ENCODE data around the gene PILRB.
"Not testable (repeated sequence)": the region's sequence is repeated elsewhere in the genome, so short reads cannot be mapped to it uniquely, and the experiment has no call there.

The PILRB gene

DNA sequence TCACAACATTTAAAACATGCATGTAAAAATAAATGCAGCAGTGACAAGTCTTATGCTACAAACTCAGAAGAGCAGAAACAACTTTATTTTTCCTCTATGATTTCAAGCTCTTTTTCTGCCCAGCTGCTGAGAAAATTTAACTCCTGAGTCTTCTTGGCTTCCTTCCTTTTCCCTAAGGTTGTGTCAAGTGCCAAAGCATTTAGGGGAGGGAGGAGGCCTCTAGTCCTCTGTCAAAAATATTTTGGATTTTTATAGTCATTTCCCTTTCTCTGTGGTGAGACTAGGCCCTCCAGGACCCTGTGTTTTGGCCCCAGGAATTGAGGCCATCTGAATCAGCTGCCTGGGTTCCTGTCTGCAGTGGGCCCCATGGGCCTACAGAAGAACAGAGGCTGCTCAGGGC is 11.0 kb upstream of the PILRB start:
- Histone ChIP-seq H3K4me3 (no peak overlapping the region), H3K27me3 (ENCODE audit: low read depth) (no peaks in the 10 kb centered on the region), H3K4me1 (no peaks in the 10 kb centered on the region), H3K9me3 (no peaks in the 10 kb centered on the region), H3K36me3 (replicated peaks) (peaks cover 74% of the 10 kb centered on the region)
- in situ Hi-C loops (cut with MboI; ENCODE audit: low sequenced_read_pairs) = loop anchor here (10.0 kb wide), 1 partner anchor 212 kb away; no protein-coding TSS in a partner anchor
- no peak for DNase-seq (ENCODE audit: low spot score in 2 of 2)

DNA sequence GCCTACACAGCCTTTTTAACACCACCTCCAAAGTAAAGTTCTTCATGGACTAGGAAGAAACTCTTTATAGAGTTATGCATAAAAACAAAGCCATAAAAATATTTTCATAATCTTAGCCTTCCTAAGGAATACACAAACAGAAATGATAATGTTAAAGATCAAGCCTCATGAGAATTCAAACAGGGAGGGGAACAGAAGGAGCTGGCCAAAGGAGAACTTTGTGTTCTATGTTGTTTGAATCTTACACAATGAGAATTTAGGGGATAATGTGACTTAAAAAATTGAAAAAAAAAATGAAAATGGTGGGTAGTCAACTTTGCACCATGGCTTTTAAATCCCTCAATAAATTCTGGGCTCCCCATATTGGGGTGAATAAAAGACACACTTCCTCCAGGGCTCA is 9.1 kb upstream of the PILRB start:
- H3K4me1 ChIP-seq = no peaks in the 10 kb centered on the region
- DNase-seq (ENCODE audit: low spot score in 2 of 2) = no peak
- in situ Hi-C loops (cut with MboI; ENCODE audit: low sequenced_read_pairs) = loop anchor here (10.0 kb wide), 1 partner anchor 214 kb away; no protein-coding TSS in a partner anchor
- no peaks in the 10 kb centered on the region for H3K27me3 ChIP-seq (ENCODE audit: low read depth)
- H3K4me3 ChIP-seq = no peak overlapping the region
- peaks cover 67% of the 10 kb centered on the region for H3K36me3 ChIP-seq (replicated peaks)
- no peaks in the 10 kb centered on the region for H3K9me3 ChIP-seq

DNA sequence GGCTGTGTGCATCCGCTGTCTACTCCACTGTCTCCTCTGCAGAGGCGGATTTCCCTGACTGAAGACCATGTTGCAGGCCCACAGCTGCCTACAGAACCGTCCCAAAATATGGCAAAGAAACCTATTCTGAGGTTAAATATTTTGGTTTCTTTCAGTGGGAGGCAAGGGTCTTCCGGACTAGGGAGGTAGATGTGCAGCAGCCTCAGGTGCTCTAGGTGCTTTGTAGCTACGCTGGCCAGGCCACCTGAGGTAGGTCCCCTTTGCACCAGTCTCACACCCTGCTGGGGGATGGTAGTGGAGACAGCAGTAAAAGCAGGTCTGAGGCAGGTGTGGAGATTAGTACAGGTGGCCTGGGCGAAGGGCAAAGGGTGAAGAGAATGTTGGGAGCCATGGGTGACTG is 8.2 kb upstream of the PILRB start:
- Histone ChIP-seq H3K27me3 (ENCODE audit: low read depth) (no peaks in the 10 kb centered on the region), H3K36me3 (replicated peaks) (peaks cover 68% of the 10 kb centered on the region), H3K4me1 (no peaks in the 10 kb centered on the region), H3K9me3 (no peaks in the 10 kb centered on the region), H3K4me3 (no peak overlapping the region)
- in situ Hi-C loops (cut with MboI; ENCODE audit: low sequenced_read_pairs) = loop anchor here (10.0 kb wide), 1 partner anchor 215 kb away; no protein-coding TSS in a partner anchor
- DNase-seq (ENCODE audit: low spot score in 2 of 2) = no peak

DNA sequence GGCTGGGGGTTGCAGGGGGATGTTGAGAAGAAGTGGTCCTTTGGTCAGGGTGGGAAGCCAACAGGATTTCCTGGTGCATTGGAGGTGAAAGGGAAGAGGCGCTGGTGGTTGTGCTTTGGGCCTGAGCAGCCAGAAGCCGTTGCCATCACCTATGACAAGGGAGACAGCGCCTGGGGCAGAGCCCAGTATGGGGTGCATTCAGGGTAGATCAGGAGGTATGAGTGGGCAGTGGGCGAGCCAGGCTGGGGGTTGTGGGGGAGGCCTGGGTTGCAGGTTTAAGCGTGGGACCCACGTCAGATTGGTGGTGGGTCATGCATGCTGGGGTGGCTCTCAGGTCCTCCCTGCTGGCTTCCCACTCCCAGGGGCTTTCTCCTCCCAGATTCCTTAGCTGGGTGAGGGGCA is 6.3 kb upstream of the PILRB start:
- H3K36me3 ChIP-seq (replicated peaks) = peaks cover 70% of the 10 kb centered on the region
- in situ Hi-C loops (cut with MboI; ENCODE audit: low sequenced_read_pairs) = no loop called here
- H3K9me3 ChIP-seq = no peaks in the 10 kb centered on the region
- H3K4me3 ChIP-seq = no peak overlapping the region
- H3K27me3 ChIP-seq (ENCODE audit: low read depth) = no peaks in the 10 kb centered on the region
- no peaks in the 10 kb centered on the region for H3K4me1 ChIP-seq
- no peak for DNase-seq (ENCODE audit: low spot score in 2 of 2)

DNA sequence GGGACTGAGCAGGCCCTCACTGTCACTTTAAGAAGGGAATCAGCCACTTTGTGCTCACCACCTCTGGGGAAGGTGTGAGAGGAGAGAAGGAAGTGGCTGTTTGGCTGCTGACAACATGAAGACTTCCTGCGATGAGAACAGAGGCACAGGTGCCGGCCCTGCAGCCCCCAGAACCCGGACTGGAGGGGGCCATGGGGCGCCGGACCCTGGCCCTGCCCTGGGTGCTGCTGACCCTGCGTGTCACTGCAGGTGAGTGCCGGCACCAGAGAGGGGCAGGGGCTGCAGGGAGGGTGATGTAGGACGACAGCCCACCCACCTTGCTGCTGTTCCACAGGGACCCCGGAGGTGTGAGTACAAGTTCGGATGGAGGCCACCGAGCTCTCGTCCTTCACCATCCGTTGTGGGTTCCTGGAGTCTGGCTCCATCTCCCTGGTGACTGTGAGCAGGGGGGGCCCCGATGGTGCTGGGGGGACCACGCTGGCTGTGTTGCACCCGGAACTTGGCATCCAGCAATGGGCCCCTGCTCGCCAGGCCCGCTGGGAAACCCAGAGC is 5.6 kb upstream of the PILRB start:
- H3K27me3 ChIP-seq (ENCODE audit: low read depth); H3K4me3 ChIP-seq; H3K9me3 ChIP-seq; DNase-seq (ENCODE audit: low spot score in 2 of 2); H3K4me1 ChIP-seq; in situ Hi-C loops (cut with MboI; ENCODE audit: low sequenced_read_pairs): not testable (repeated sequence)
- H3K36me3 ChIP-seq (replicated peaks) = peaks cover 67% of the 10 kb centered on the region

DNA sequence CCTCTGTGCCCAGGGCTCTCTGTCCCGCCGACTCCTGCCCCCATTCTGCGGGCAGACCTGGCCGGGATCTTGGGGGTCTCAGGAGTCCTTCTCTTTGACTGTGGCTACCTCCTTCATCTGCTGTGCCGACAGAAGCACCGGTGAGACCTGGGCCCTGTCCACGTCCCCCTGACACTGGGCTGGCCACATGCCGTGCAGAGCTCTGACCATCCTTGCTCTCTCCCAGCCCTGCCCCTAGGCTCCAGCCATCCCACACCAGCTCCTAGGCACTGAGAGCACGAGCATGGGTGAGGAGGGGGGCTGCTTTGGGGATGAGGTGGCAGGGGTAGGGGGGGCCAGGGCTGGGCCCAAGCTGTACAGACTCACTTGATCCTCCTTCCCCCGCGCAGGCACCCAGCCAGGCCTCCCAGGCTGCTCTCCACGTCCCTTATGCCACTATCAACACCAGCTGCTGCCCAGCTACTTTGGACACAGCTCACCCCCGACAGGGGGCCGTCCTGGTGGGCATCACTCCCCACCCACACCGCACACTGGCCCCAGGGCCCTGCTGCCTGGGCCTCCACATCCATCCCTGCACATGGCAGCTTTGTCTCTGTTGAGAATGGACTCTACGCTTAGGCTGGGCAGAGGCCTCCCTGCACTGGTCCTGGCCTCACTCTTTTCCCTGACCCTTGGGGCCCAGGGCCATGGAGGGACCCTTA is 4.8 kb upstream of the PILRB start:
- no peak overlapping the region for H3K4me3 ChIP-seq
- H3K4me1 ChIP-seq = no peaks in the 10 kb centered on the region
- no peaks in the 10 kb centered on the region for H3K9me3 ChIP-seq
- in situ Hi-C loops (cut with MboI; ENCODE audit: low sequenced_read_pairs) = no loop called here
- no peak for DNase-seq (ENCODE audit: low spot score in 2 of 2)
- H3K27me3 ChIP-seq (ENCODE audit: low read depth) = no peaks in the 10 kb centered on the region
- H3K36me3 ChIP-seq (replicated peaks) = peaks cover 65% of the 10 kb centered on the region

DNA sequence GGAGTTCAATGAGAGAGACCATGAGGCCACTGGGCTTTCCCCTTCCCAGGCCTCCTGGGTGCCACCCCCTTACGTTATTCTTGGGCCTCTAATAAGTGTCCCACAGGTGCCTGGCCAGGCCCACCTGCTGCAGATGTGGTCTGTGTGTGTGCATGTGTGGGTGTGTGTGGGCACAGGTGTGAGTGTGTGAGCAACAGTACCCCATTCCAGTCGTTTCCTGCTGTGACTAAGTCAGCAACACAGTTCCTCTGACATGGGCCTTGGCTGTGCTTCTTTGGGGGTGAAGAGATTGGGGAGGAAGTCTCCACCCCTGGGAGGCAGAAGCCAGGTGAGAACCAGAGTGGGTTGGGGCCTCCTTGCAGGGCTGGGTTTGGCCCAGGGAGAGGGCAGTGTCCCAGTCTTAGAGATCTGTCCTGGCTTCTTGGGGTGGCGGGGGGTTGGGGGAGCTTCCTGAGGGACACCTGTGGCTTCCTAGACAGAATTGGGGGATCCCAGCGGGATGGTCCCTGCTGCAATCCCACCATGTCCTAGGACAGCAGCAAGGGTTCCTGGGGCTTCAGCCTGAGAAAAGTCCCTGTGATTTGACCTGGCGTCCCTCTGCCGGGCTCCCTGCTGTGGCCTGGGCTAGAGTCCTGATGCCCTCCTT is 4.1 kb upstream of the PILRB start:
- H3K9me3 ChIP-seq = no peaks in the 10 kb centered on the region
- H3K4me3 ChIP-seq = no peak overlapping the region
- H3K4me1 ChIP-seq = no peaks in the 10 kb centered on the region
- in situ Hi-C loops (cut with MboI; ENCODE audit: low sequenced_read_pairs) = no loop called here
- no peaks in the 10 kb centered on the region for H3K27me3 ChIP-seq (ENCODE audit: low read depth)
- peaks cover 69% of the 10 kb centered on the region for H3K36me3 ChIP-seq (replicated peaks)
- no peak for DNase-seq (ENCODE audit: low spot score in 2 of 2)

DNA sequence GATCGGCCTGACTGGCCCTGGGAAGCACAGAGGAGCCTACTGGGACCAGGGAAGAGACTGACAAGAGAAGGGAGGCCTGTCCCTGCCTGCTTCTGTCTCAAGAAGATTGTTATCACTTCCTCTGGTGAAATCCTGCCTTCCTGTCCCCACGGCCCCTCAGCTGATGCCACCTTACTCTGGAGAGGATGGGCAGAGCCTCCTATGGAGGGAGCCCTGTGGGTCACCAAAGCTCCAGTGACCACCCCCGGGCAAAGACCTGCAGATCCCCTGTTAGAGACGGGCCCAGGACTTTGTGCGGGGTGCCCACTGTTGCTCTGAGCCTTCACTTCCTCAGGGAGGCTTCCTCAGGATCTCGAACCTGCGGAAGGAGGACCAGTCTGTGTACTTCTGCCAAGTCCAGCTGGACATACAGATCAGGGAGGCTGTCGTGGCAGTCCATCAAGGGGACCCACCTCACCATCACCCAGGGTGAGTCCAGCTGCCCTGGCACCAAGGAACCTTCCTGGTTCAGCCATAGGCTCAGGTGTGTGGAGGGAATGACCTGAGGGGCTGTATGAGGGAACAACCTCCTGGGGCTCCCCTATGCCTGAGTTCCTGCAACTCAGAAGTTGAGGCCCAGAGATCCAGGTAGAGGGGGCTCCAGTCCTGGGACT is 1.4 kb upstream of the PILRB start:
- DNase-seq (ENCODE audit: low spot score in 2 of 2) = no peak
- Histone ChIP-seq H3K4me1 (no peaks in the 10 kb centered on the region), H3K9me3 (no peaks in the 10 kb centered on the region), H3K27me3 (ENCODE audit: low read depth) (no peaks in the 10 kb centered on the region), H3K36me3 (replicated peaks) (peaks cover 76% of the 10 kb centered on the region), H3K4me3 (no peak overlapping the region)
- in situ Hi-C loops (cut with MboI; ENCODE audit: low sequenced_read_pairs) = loop anchor here (5.0 kb wide), 1 partner anchor 51 kb away; no protein-coding TSS in a partner anchor

DNA sequence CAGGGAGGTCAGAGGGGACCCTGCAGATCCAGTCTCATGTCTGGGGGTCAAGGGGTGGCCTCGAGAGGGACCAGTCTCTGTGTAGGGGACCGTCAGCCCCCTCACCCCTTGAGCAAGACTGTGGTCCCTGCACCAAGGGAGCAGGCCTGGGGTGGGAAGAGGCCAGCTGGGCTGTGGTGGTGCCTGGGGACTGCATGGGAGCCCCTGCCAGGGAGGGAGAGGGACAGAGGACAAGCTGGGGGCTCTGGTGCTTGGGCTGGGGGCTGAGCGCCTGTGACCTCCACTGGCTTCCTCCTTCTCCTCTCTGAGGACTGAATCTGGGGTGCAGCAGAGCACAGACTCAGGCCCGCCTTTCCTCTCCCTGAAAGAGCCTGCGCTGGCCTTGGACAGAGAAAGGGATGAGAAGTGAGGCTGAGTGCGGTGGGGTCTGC is 771 bp upstream of the PILRB start:
- no peaks in the 10 kb centered on the region for H3K27me3 ChIP-seq (ENCODE audit: low read depth)
- in situ Hi-C loops (cut with MboI; ENCODE audit: low sequenced_read_pairs) = loop anchor here (5.0 kb wide), 1 partner anchor 50 kb away; no protein-coding TSS in a partner anchor
- no peak overlapping the region for H3K4me3 ChIP-seq
- H3K9me3 ChIP-seq = no peaks in the 10 kb centered on the region
- H3K4me1 ChIP-seq = no peaks in the 10 kb centered on the region
- DNase-seq (ENCODE audit: low spot score in 2 of 2) = no peak
- peaks cover 82% of the 10 kb centered on the region for H3K36me3 ChIP-seq (replicated peaks)

DNA sequence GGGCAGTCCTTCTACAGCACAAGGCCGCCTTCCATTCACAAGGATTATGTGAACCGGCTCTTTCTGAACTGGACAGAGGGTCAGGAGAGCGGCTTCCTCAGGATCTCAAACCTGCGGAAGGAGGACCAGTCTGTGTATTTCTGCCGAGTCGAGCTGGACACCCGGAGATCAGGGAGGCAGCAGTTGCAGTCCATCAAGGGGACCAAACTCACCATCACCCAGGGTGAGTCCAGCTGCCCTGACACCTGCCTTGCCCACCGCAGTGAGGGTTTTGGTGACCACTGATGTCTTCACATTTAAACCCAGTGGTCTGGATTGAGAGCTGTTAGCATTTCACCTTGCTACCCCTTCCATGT is 918 bp downstream of the PILRB start:
- H3K4me3 ChIP-seq = no peak overlapping the region
- H3K27me3 ChIP-seq (ENCODE audit: low read depth) = no peaks in the 10 kb centered on the region
- peaks cover 89% of the 10 kb centered on the region for H3K36me3 ChIP-seq (replicated peaks)
- H3K4me1 ChIP-seq = no peaks in the 10 kb centered on the region
- in situ Hi-C loops (cut with MboI; ENCODE audit: low sequenced_read_pairs) = loop anchor here (5.0 kb wide), 1 partner anchor 48 kb away; no protein-coding TSS in a partner anchor
- no peaks in the 10 kb centered on the region for H3K9me3 ChIP-seq
- no peak for DNase-seq (ENCODE audit: low spot score in 2 of 2)

DNA sequence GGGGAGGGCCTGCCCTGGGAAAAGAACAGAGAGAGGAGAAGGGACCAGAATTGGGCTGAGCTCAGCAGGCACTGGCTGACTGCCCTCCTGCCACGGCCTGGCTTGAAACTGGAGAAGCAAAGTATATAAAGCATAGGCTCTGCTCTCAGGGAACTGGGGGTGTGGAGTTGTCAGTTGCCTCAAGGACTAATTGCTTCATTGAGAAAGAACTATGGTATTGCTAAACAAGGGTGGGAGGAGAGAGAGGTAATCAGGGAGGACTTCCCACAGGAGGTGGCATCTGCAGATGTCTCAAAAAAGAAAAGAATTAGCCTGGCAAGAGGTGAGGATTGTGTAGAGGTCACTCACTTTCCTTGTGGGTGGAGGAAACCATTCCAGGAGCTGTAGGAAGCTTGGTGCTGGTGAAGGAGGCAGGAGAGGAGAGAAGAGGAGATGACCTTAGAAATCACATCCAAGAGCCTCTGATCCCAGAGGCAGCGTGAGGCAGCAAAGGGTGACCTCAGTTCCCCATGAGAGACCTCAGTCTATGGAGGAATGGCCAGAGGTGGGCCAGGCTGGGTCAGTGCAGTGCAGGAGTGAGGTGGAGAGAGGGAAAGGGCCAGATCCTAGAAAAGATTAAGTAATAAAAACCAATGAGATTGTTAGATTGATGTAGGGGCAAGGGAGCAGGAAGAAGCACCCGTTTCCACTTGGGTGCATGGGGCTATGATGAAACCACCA is 2.4 kb downstream of the PILRB start:
- Histone ChIP-seq H3K4me1 (no peaks in the 10 kb centered on the region), H3K4me3 (no peak overlapping the region), H3K9me3 (no peaks in the 10 kb centered on the region), H3K27me3 (ENCODE audit: low read depth) (no peaks in the 10 kb centered on the region), H3K36me3 (replicated peaks) (peaks cover 85% of the 10 kb centered on the region)
- DNase-seq (ENCODE audit: low spot score in 2 of 2) = no peak
- in situ Hi-C loops (cut with MboI; ENCODE audit: low sequenced_read_pairs) = no loop called here

DNA sequence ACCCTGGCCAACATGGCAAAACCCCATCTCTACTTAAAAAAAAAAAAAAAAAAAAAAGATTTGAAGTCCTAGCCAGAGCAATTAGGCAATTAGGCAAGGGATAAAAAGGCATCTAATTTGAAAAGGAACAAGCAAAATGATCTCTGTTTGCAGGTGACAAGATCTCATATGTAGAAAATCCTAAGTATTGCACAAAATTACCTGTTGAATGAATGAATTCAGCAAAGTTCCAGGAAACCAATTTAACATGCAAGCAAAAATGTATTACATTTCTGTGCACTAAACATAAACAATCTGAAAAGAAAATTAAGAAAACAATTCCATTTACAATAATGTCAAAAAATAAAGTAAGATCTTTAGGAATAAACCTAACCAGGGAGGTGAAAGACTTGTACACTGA is 5.2 kb downstream of the PILRB start:
- in situ Hi-C loops (cut with MboI; ENCODE audit: low sequenced_read_pairs) = no loop called here
- Histone ChIP-seq H3K4me3 (no peak overlapping the region), H3K4me1 (no peaks in the 10 kb centered on the region), H3K27me3 (ENCODE audit: low read depth) (no peaks in the 10 kb centered on the region), H3K36me3 (replicated peaks) (peaks cover 77% of the 10 kb centered on the region), H3K9me3 (no peaks in the 10 kb centered on the region)
- no peak for DNase-seq (ENCODE audit: low spot score in 2 of 2)

DNA sequence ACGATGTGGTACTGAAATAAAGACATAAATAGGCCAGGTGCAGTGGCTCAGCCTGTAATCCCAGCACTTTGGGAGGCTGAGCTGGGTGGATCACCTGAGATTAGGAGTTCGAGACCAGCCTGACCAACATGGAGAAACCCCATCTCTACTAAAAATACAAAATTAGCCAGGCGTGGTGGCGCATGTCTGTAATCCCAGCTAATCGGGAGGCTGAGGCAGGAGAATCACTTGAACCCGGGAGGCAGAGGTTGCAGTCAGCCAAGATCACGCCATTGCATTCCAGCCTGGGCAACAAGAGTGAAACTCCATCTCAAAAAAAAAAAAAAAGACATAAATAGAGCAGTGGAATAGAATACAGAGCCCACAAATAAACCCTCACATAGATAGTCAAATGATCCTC is 5.9 kb downstream of the PILRB start:
- in situ Hi-C loops (cut with MboI; ENCODE audit: low sequenced_read_pairs); H3K9me3 ChIP-seq; H3K4me3 ChIP-seq; H3K4me1 ChIP-seq; H3K27me3 ChIP-seq (ENCODE audit: low read depth); DNase-seq (ENCODE audit: low spot score in 2 of 2): not testable (repeated sequence)
- H3K36me3 ChIP-seq (replicated peaks) = peaks cover 71% of the 10 kb centered on the region
